ENCODE measurements around the gene ELAVL4.

DNA sequence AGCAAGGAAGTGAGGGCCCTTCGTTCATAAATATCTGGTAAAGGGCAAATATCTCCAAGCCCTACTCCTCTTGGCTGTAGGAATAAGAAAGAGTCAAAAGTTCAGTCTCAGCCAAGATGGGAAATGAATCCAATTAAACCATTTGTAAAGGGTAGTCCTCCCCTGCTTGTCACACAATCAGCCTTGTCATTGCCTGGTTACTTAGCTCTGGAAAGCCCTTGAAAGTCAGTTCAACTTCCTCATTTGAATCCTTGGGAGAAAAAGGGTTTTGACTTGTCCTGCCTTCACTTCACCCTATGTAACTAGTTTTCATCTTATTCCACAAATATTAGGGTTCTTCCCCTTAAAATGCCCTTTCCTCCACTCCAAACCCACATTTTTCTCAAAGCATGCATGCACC lies 100.0 kb downstream of the ELAVL4 start:
- no peak for TF ChIP-seq POLR2AphosphoS5 (IDR thresholded peaks at IDR 0.05; ENCODE audit: borderline replicate concordance, low read depth, low read length)
- no peak for TF ChIP-seq EZH2 (IDR thresholded peaks at IDR 0.05)
- TF ChIP-seq FOXP2 (optimal IDR thresholded peaks at IDR 0.05; ENCODE audit: control extremely low read depth, extremely low read length, insufficient read depth), result no peak

All from SK-N-MC (cell line).